IMR-90 (cell line): ENCODE measurements around the gene ARPC4. TPM values are rescaled to one million over a fixed set of nuclear protein-coding genes. Genes with fewer than 3 reads are reported as not detected.

Experiments used
- ATAC-seq: fragments of 200-7000 bp; cut with Tn5 transposase; 2 replicates; pipeline ENCODE4 v1.9.1; 2020; ENCODE audit warnings: low read depth, mild to moderate bottlenecking, moderate library complexity
- BruUV-seq: library from RNA; stranded (reverse); fragments of 400-500 nt; replicated peaks from 2 replicates; lab custom pipeline; 2021; lab: Mats Ljungman, UMichigan
- CTCF ChIA-PET: fragments of 300-600 bp; formaldehyde crosslinking; extraction: SDS; loops from one replicate; lab custom pipeline; 2021; ENCODE audit warnings: antibody characterized with exemption; lab: Yijun Ruan, JAX
- POLR2A ChIA-PET: fragments of 300-600 bp; sonication (Branson Sonifier 250); formaldehyde crosslinking; loops from one replicate; lab custom pipeline; 2022; ENCODE audit warnings: antibody characterized with exemption; ENCODE audit not compliant: unreplicated experiment; lab: Charles Lee
- DNase-seq: peaks from one replicate; pipeline ENCODE4 v3.0.0; 2013
- H2AFZ ChIP-seq: replicated peaks from 2 replicates; pipeline ENCODE3; 2013; ENCODE audit warnings: low read length, mild to moderate bottlenecking; ENCODE audit not compliant: poor library complexity
- H2AK5ac ChIP-seq: 2 replicates; pipeline ENCODE4 v1.6.1; 2013; ENCODE audit warnings: low read depth, low read length, inconsistent platforms
- H2AK9ac ChIP-seq: replicated peaks from 2 replicates; pipeline ENCODE3; 2013; ENCODE audit warnings: mild to moderate bottlenecking, low read depth, low read length, moderate library complexity; ENCODE audit not compliant: poor library complexity
- H2BK120ac ChIP-seq: 2 replicates; pipeline ENCODE4 v1.6.1; 2013; ENCODE audit warnings: low read depth, low read length, inconsistent platforms
- H2BK15ac ChIP-seq: 3 replicates; pipeline ENCODE4 v1.6.1; 2013; ENCODE audit warnings: low read depth, low read length, inconsistent platforms
- H2BK20ac ChIP-seq: 2 replicates; pipeline ENCODE4 v1.6.1; 2013; ENCODE audit warnings: low read depth, mild to moderate bottlenecking, inconsistent platforms, low read length, moderate library complexity
- H2BK5ac ChIP-seq: 2 replicates; pipeline ENCODE4 v1.6.1; 2013; ENCODE audit warnings: mild to moderate bottlenecking, low read depth, low read length, inconsistent platforms; ENCODE audit not compliant: poor library complexity, severe bottlenecking
- H3K14ac ChIP-seq: replicated peaks from 2 replicates; pipeline ENCODE4 v1.6.1; 2013; ENCODE audit warnings: low read depth, low read length, inconsistent platforms
- H3K18ac ChIP-seq: 2 replicates; pipeline ENCODE4 v1.6.1; 2013; ENCODE audit warnings: low read depth, low read length, control low read depth
- H3K23ac ChIP-seq: 2 replicates; pipeline ENCODE4 v1.6.1; 2013; ENCODE audit warnings: low read depth, low read length, inconsistent platforms
- H3K27ac ChIP-seq: 2 replicates; pipeline ENCODE4 v1.5.1; 2013; ENCODE audit warnings: mild to moderate bottlenecking, control low read depth, low read length; ENCODE audit not compliant: insufficient read depth
- H3K27me3 ChIP-seq: 2 replicates; pipeline ENCODE4 v1.6.1; 2013; ENCODE audit warnings: low read length; ENCODE audit not compliant: control insufficient read depth, insufficient read depth
- H3K36me3 ChIP-seq: 2 replicates; pipeline ENCODE4 v1.6.1; 2013; ENCODE audit warnings: low read length, mixed read lengths; ENCODE audit not compliant: control insufficient read depth, insufficient read depth
- H3K4ac ChIP-seq: 2 replicates; pipeline ENCODE4 v1.6.1; 2013; ENCODE audit warnings: low read depth, low read length, inconsistent platforms
- H3K4me1 ChIP-seq: 2 replicates; pipeline ENCODE4 v1.6.1; 2013; ENCODE audit warnings: low read length, mixed read lengths; ENCODE audit not compliant: control insufficient read depth, insufficient read depth
- H3K4me2 ChIP-seq: 2 replicates; pipeline ENCODE4 v1.6.1; 2013; ENCODE audit warnings: low read depth, mild to moderate bottlenecking, control low read depth, low read length, moderate library complexity
- H3K4me3 ChIP-seq: 2 replicates; pipeline ENCODE4 v1.5.1; 2013; ENCODE audit warnings: low read depth, mild to moderate bottlenecking, control low read depth, low read length, moderate library complexity; ENCODE audit not compliant: insufficient read depth
- H3K56ac ChIP-seq: 2 replicates; pipeline ENCODE4 v1.6.1; 2013; ENCODE audit warnings: low read length, inconsistent platforms; ENCODE audit not compliant: insufficient read depth; ENCODE audit errors: extremely low read depth
- H3K79me1 ChIP-seq, 2 experiments: 2 replicates each; pipeline ENCODE4 v1.6.1; 2013; ENCODE audit warnings: low read length in 2 of 2, inconsistent platforms in 1 of 2, low read depth in 1 of 2
- H3K9ac ChIP-seq: 2 replicates; pipeline ENCODE4 v1.6.1; 2013; ENCODE audit warnings: low read depth, low read length, control low read depth
- H3K9me1 ChIP-seq: 2 replicates; pipeline ENCODE4 v1.6.1; 2013; ENCODE audit warnings: low read length, inconsistent platforms; ENCODE audit not compliant: insufficient read depth
- H3K9me3 ChIP-seq: 2 replicates; pipeline ENCODE4 v1.6.1; 2013; ENCODE audit warnings: low read length; ENCODE audit not compliant: control insufficient read depth, insufficient read depth
- H4K20me1 ChIP-seq: 2 replicates; pipeline ENCODE4 v1.6.1; 2013; ENCODE audit warnings: low read length, inconsistent platforms; ENCODE audit not compliant: insufficient read depth
- H4K5ac ChIP-seq: 2 replicates; pipeline ENCODE4 v1.6.1; 2013; ENCODE audit warnings: mild to moderate bottlenecking, low read depth, low read length, control low read depth
- H4K8ac ChIP-seq, 2 experiments: 2 replicates each; pipeline ENCODE4 v1.6.1; 2013; ENCODE audit warnings: low read depth in 2 of 2, low read length in 2 of 2, control low read depth in 1 of 2, inconsistent platforms in 1 of 2
- H4K91ac ChIP-seq: 2 replicates; pipeline ENCODE4 v1.6.1; 2013; ENCODE audit warnings: low read depth, low read length, inconsistent platforms; ENCODE audit not compliant: insufficient read depth
- BHLHE40 ChIP-seq: fragments of 150-350 bp; IDR thresholded peaks from 2 replicates; pipeline ENCODE4 v1.6.1; 2016; ENCODE audit warnings: mild to moderate bottlenecking, low read depth, low read length
- CHD1 ChIP-seq: IDR thresholded peaks from 2 replicates; pipeline ENCODE4 v1.6.1; 2012; ENCODE audit warnings: low read depth, low read length, improper control_type of control experiment
- CTCF ChIP-seq: conservative IDR thresholded peaks from 2 replicates; pipeline ENCODE4 v1.5.1; 2012; ENCODE audit warnings: mild to moderate bottlenecking, low read depth, low read length, improper control_type of control experiment
- MAFK ChIP-seq: IDR thresholded peaks from 2 replicates; pipeline ENCODE4 v1.6.1; 2012; ENCODE audit warnings: low read depth, low read length, improper control_type of control experiment
- MAZ ChIP-seq: IDR thresholded peaks from 2 replicates; pipeline ENCODE4 v1.6.1; 2012; ENCODE audit warnings: low read depth, mild to moderate bottlenecking, low read length, improper control_type of control experiment, moderate library complexity, borderline replicate concordance
- MXI1 ChIP-seq: IDR thresholded peaks from 2 replicates; pipeline ENCODE4 v1.6.1; 2012; ENCODE audit warnings: low read depth, mild to moderate bottlenecking, low read length, moderate library complexity, borderline replicate concordance
- POLR2A ChIP-seq: IDR thresholded peaks from 2 replicates; pipeline ENCODE4 v1.6.1; 2012; ENCODE audit warnings: mild to moderate bottlenecking, low read depth, low read length
- RFX5 ChIP-seq: IDR thresholded peaks from 2 replicates; pipeline ENCODE4 v1.8.0; 2012; ENCODE audit warnings: low read depth, mild to moderate bottlenecking, low read length, moderate library complexity
- SMC3 ChIP-seq: fragments of 150-350 bp; IDR thresholded peaks from 2 replicates; pipeline ENCODE4 v1.6.1; 2016; ENCODE audit warnings: low read depth, mild to moderate bottlenecking, antibody characterized with exemption, low read length, moderate library complexity
- WGBS, 2 experiments: methylation state at CpG; one replicate each; pipeline versions ENCODE4 v1.1.5 to v1.1.7; 2013; ENCODE audit warnings: missing lambda C conversion rate in 2 of 2; ENCODE audit not compliant: insufficient read length in 1 of 2; ENCODE audit errors: extremely low coverage in 2 of 2; 5-methylcytosine and 5-hydroxymethylcytosine counted together
- dilution Hi-C: fragments of 300-500 bp; cut with HindIII; formaldehyde crosslinking; loops from one replicate; pipeline ENCODE4 v1.14.3; 2018; ENCODE audit warnings: low sequenced_read_pairs; ENCODE audit not compliant: unreplicated experiment
- in situ Hi-C: fragments of 300-500 bp; cut with MboI; formaldehyde crosslinking; loops from 3 replicates; pipeline ENCODE4 v1.14.3; 2019; ENCODE audit warnings: low sequenced_read_pairs, inconsistent platforms, mixed read lengths
- intact Hi-C: fragments of 100-400 bp; cut with micrococcal nuclease; formaldehyde crosslinking; loops from 2 replicates; pipeline ENCODE4 v1.10.0; 2022
- polyA plus RNA-seq, 3 experiments: library from polyadenylated mRNA; depleted of rRNA; stranded (reverse); fragments of >200 nt; gene quantifications; 2 replicates each; pipeline ENCODE4 v1.2.3, GENCODE V29; 2012; ENCODE audit warnings: low replicate concordance in 1 of 3
- total RNA-seq: library from RNA; depleted of rRNA; stranded (reverse); fragments of >200 nt; gene quantifications from 2 replicates; pipeline ENCODE4 v1.2.3, GENCODE V29; 2012

Gene ARPC4
- total and polyA plus RNA-seq, 2 of the 4 experiments (the other 2 are of a cell fraction): 188 to 383 TPM

DNA sequence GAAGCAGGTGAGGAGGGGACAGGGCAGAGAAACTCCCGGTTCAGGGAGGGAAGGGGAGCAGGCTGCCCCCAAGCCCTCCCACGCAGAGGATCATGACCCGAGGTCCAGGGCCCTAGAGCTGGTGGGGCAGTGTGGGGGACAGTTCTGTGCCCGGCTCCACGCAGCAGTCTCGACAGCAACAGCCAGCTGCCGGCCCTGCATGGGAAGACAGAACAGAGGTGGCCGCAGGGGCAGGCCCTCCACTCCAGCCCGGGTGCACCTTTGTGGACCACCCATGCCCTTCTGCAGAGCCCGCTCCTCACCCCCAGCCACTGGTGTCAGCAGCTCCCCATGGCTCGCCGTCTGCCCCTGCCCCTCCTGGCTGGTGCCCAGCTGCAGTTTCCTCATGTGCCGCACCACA lies 35.5 kb upstream of the ARPC4 start:
- no peak overlapping the region for H2BK120ac ChIP-seq
- no peak overlapping the region for H2AK9ac ChIP-seq
- dilution Hi-C loops: no loop called here
- no peak for ATAC-seq
- peaks cover 46% of the 10 kb centered on the region for H3K36me3 ChIP-seq
- DNase-seq: no peak
- in situ Hi-C loops: no loop called here
- H3K18ac ChIP-seq: no peak overlapping the region
- H3K56ac ChIP-seq: no peak overlapping the region
- H2BK15ac ChIP-seq: no peak overlapping the region
- peaks cover 0 to 4% of the 10 kb centered on the region in 2 experiments; a peak in 1 of 4 replicates for H3K79me1 ChIP-seq
- CTCF ChIA-PET: no interaction called here
- H3K4me1 ChIP-seq: no peaks in the 10 kb centered on the region
- no peak overlapping the region for H2BK20ac ChIP-seq
- no peak overlapping the region for H3K4ac ChIP-seq
- no peak overlapping the region for H2AK5ac ChIP-seq
- H4K91ac ChIP-seq: no peak overlapping the region
- 98% methylated on average over 5 of the region's 13 CpGs; no CpG with 5 or more reads in 1 of the 2 experiments for whole genome bisulfite sequencing, 2 experiments
- no peak overlapping the region for H2AFZ ChIP-seq
- POLR2A ChIA-PET: no interaction called here
- H3K4me3 ChIP-seq: no peak overlapping the region
- H3K9ac ChIP-seq: no peak overlapping the region
- no peak overlapping the region for H3K27ac ChIP-seq
- TF ChIP-seq POLR2A (no peak), BHLHE40 (no peak), CHD1 (no peak), MXI1 (no peak), RFX5 (no peak), CTCF (no peak), SMC3 (no peak), MAFK (no peak), MAZ (no peak)
- BruUV-seq: no TSS peak
- no peak overlapping the region for H3K23ac ChIP-seq
- H3K27me3 ChIP-seq: no peaks in the 10 kb centered on the region
- no peak overlapping the region for H2BK5ac ChIP-seq
- H4K20me1 ChIP-seq: no peaks in the 10 kb centered on the region
- no peak overlapping the region for H4K5ac ChIP-seq
- intact Hi-C loops: no loop called here
- no peak overlapping the region for H3K14ac ChIP-seq
- no peak overlapping the region for H4K8ac ChIP-seq
- H3K4me2 ChIP-seq: no peak overlapping the region
- H3K9me1 ChIP-seq: peaks cover 3% of the 10 kb centered on the region; the same call in 1 of the 2 replicates
- no peaks in the 10 kb centered on the region for H3K9me3 ChIP-seq
